Heart left ventricle (tissue), 16 donors: ENCODE results near the gene MYO7B. TPM values are rescaled to one million over a fixed set of nuclear protein-coding genes. Genes with fewer than 3 reads are reported as not detected.

Experiments
- ATAC-seq, 4 donors: fragments of 200-7000 bp; cut with Tn5 transposase; one replicate each; pipeline ENCODE4 v1.9.1; 2020 to 2022; ENCODE audit warnings: moderate library complexity in 4 of 4, mild to moderate bottlenecking in 3 of 4, moderate number of reproducible peaks in 1 of 4
- DNase-seq, 5 donors: peaks; one replicate each; pipeline ENCODE4 v3.0.0-alpha.2; 2020
- H3K27ac ChIP-seq, 12 donors: fragments of 200-600 bp; sonication (generic) in 4 of 12; one replicate each; pipeline versions ENCODE4 v1.5.0 to v1.8.0; 2016 to 2022; ENCODE audit warnings: mild to moderate bottlenecking in 2 of 12
- H3K27me3 ChIP-seq, 9 donors: fragments of 200-600 bp; sonication (generic) in 2 of 9; one replicate each; pipeline versions ENCODE4 v1.5.1 to v1.8.0; 2016 to 2022; ENCODE audit warnings: mild to moderate bottlenecking in 3 of 9
- H3K36me3 ChIP-seq, 9 donors: fragments of 200-600 bp; sonication (generic) in 2 of 9; one replicate each; pipeline versions ENCODE4 v1.5.0 to v1.8.0; 2018 to 2022; ENCODE audit warnings: mild to moderate bottlenecking in 2 of 9
- H3K4me1 ChIP-seq, 12 donors: fragments of 200-600 bp; sonication (generic) in 4 of 12; one replicate each; pipeline versions ENCODE4 v1.5.0 to v1.8.0; 2016 to 2022; ENCODE audit warnings: mild to moderate bottlenecking in 3 of 12
- H3K4me3 ChIP-seq, 12 donors: fragments of 200-600 bp; sonication (generic) in 4 of 12; one replicate each; pipeline versions ENCODE4 v1.5.0 to v1.8.0; 2017 to 2022; ENCODE audit warnings: mild to moderate bottlenecking in 9 of 12, moderate library complexity in 4 of 12
- H3K9me3 ChIP-seq, 12 donors: fragments of 200-600 bp; sonication (generic) in 4 of 12; one replicate each; pipeline versions ENCODE4 v1.5.0 to v1.8.0; 2016 to 2022; ENCODE audit warnings: mild to moderate bottlenecking in 1 of 12
- POLR2A ChIP-seq, 2 donors: fragments of 450-650 bp; IDR thresholded peaks; one replicate each; pipeline ENCODE4 v1.6.1; 2017; ENCODE audit warnings: antibody characterized with exemption in 2 of 2, mild to moderate bottlenecking in 2 of 2, moderate library complexity in 2 of 2
- WGBS, 4 donors: extraction: QIAGEN DNeasy Blood & Tissue Kit in 2 of 4; methylation state at CpG; one replicate each; pipeline versions ENCODE4 v1.1.5 to v1.1.7; 2013 to 2018; 5-methylcytosine and 5-hydroxymethylcytosine counted together
- intact Hi-C, 10 donors: fragments of 100-400 bp; cut with DNase I; formaldehyde crosslinking; loops; one replicate each; pipeline versions ENCODE4 v1.11.1 to v1.14.2; 2022
- polyA plus RNA-seq, 2 donors: library from polyadenylated mRNA; stranded (reverse); fragments of 200-250 nt; gene quantifications; one replicate each; pipeline ENCODE4 v1.2.3, GENCODE V29; 2013
- total RNA-seq, 9 donors: library from RNA; depleted of rRNA in 2 of 9; stranded (reverse); fragments of >200 nt in 2 of 9; fragmentation: NEBNext Ultra II Directional in 3 of 9; extraction: Animal tissue kit (Norgen Biotek cat#: 25700) in 3 of 9; gene quantifications; one replicate each; pipeline versions ENCODE4 v1.1.0 to v1.2.4, GENCODE V29; 2016 to 2023
- TF ChIP-seq, protein P1 (sequence below), 12 donors: fragments of 200-600 bp; sonication (generic) in 4 of 12; IDR thresholded peaks; one replicate each; pipeline versions ENCODE4 v1.5.0 to v1.8.0; 2018 to 2022; ENCODE audit warnings: antibody characterized with exemption in 12 of 12, mild to moderate bottlenecking in 5 of 12
- donor health status: ischemic (EF 13 %, LVEDD 7.1; RV severe dilation, severe dysfunction).
- donor health status: healthy with polysubstance abuse.
- donor health status: DM: no; HTN: yes; CAD: no.
- donor health status: DM: no; HTN: no; CAD: no.
- donor health status: ischemic (EF 25% LVEDD 6.9; RV normal size, moderate dysfunction).
- donor health status: ischemic (EF 25% LVEDD 5.7; RV mildly dilated, moderate dysfunction).
- donor health status: healthy.
- donor health status: DM: yes; HTN: yes; CAD: no.
- donor health status: ischemic (EF 35%, LVEDD 5.7; RV mildly dilated, moderate dysfunction).
- donor health status: nonischemic (EF 11% LVEDD 7.7; RV severe dilation, severe dysfunction).
- donor health status: DM: yes; HTN: yes; CAD: no.
- donor health status: PGD.
- donor health status: ischemic (EF 29% LVEDD 5.4; RV normal size, mild dysfunction).
- donor health status: nonischemic (EF 23%, LVEDD 6.1; RV moderate dilation, normal function).

The MYO7B gene
- total and polyA plus RNA-seq, 11 donors: 0.20 to 2.1 (median 0.90) TPM

DNA sequence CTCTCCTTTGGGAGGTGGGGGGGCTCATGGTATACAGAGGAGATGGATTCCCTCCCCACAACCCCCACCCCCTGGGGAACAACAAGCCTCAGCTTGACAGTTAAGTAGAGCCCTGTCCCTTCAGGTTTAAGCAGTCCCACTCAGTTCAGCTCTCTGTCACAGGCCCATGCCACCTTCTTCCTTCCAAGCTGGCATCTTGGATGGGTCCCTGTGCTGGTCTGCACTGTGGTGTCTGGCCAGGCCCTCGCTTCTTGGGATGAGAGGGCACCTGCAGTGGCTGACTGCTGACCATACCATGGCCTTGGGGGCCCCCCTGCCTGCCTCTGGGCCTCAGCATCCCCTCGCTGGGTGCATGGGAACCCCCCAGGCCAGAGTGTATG lies 90.1 kb downstream of the MYO7B start:
- Histone ChIP-seq H3K36me3 (no peaks in the 10 kb centered on the region), H3K27me3 (peaks cover 0 to 4% (median 0%) of the 10 kb centered on the region in 9 donors), H3K27ac (no peak overlapping the region), H3K4me1 (peaks cover 0 to 32% (median 6%) of the 10 kb centered on the region in 12 donors), H3K9me3 (no peaks in the 10 kb centered on the region), H3K4me3 (no peak overlapping the region)
- WGBS, 4 donors: 77 to 87% (median 84%) methylated on average over 2 of the region's 2 CpGs
- TF ChIP-seq POLR2A (IDR thresholded peaks at IDR 0.05): no peak
- TF ChIP-seq, protein P1, sequence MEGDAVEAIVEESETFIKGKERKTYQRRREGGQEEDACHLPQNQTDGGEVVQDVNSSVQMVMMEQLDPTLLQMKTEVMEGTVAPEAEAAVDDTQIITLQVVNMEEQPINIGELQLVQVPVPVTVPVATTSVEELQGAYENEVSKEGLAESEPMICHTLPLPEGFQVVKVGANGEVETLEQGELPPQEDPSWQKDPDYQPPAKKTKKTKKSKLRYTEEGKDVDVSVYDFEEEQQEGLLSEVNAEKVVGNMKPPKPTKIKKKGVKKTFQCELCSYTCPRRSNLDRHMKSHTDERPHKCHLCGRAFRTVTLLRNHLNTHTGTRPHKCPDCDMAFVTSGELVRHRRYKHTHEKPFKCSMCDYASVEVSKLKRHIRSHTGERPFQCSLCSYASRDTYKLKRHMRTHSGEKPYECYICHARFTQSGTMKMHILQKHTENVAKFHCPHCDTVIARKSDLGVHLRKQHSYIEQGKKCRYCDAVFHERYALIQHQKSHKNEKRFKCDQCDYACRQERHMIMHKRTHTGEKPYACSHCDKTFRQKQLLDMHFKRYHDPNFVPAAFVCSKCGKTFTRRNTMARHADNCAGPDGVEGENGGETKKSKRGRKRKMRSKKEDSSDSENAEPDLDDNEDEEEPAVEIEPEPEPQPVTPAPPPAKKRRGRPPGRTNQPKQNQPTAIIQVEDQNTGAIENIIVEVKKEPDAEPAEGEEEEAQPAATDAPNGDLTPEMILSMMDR (IDR thresholded peaks at IDR 0.05): no peak
- peak in 2 of 5 donors; percentile 22 to 42 for DNase-seq
- ATAC-seq: no peak
- intact Hi-C loops: loop anchor here in 1 of 10 donors (5.0 kb wide), 1 partner anchor 72 kb away; no protein-coding TSS in a partner anchor

DNA sequence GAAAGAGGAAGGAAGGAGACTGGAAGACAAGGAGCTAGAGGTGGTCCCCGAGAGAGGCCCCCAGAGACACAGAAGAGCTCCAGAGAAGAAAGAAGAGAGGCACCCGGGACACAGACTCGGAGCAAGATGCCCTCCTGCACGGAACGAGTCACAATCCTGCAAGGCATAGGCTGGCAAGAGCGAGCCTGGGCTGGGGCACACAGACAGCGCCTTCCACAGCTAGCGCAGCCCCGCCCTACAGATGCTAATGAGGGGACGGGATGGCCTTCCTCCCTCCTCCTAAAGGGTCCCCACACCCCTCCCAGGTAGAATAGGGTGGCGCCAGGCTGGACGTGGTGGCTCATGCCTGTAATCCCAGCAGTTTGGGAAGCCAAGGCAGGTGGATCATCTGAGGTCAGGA lies 90.7 kb downstream of the MYO7B start:
- Histone ChIP-seq H3K27ac (no peak overlapping the region), H3K36me3 (no peaks in the 10 kb centered on the region), H3K4me3 (no peak overlapping the region), H3K27me3 (peaks cover 0 to 4% (median 0%) of the 10 kb centered on the region in 9 donors), H3K4me1 (peaks cover 2 to 38% (median 11%) of the 10 kb centered on the region in 12 donors), H3K9me3 (no peaks in the 10 kb centered on the region)
- 51 to 67% (median 59%) methylated on average over 8 to 12 of the region's 12 CpGs for WGBS, 4 donors
- intact Hi-C loops: loop anchor here in 1 of 10 donors (5.0 kb wide), 1 partner anchor 71 kb away; no protein-coding TSS in a partner anchor
- no peak for ATAC-seq
- peak in 2 of 5 donors; percentile 27 to 42 for DNase-seq
- TF ChIP-seq POLR2A (IDR thresholded peaks at IDR 0.05): no peak
- TF ChIP-seq, protein P1 (IDR thresholded peaks at IDR 0.05): no peak

DNA sequence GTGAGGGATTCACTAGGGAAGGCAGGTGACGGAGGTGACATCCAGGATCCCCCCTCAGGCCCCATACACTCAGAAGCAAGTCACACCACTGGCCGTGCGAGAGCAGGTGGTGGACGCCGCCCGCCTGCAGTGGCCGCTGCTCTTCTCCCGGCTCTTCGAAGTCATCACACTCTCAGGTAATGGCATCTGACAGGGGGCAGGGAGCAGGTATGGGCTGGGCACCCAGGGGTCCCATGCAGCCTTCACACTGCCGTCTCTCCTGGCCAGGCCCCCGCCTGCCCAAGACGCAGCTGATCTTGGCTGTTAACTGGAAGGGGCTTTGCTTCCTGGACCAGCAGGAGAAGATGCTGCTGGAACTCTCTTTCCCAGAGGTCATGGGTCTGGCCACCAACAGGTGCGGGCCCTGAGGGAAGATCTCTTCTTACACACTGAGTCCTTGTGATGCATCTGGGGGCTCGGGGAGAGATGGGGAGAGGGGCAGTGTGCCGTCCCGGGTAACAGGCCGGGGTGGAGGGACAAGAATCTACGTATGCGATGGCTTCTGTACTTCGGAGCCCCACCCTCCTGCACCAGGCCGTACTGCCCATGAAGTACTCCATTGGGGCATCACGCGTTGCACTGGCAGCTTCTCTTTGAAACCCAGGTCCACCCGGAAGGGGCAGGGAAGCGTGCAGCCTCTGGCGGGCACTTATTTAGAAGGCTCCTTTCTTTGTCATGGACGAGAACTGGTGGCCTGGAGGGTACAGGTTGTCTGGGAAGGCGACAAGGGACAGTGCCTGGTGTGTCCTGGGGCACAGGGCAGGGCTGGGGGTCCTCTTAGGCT lies 91.6 kb downstream of the MYO7B start:
- intact Hi-C loops: loop anchor here in 1 of 10 donors (5.0 kb wide), 1 partner anchor 70 kb away; no protein-coding TSS in a partner anchor
- no peaks in the 10 kb centered on the region for H3K9me3 ChIP-seq
- DNase-seq: peak in 2 of 5 donors; percentile 22 to 41
- no peak overlapping the region for H3K4me3 ChIP-seq
- 80 to 89% (median 83%) methylated on average over 19 to 28 of the region's 28 CpGs for WGBS, 4 donors
- TF ChIP-seq, protein P1 (IDR thresholded peaks at IDR 0.05): no peak
- TF ChIP-seq POLR2A (IDR thresholded peaks at IDR 0.05): no peak
- peaks cover 11 to 48% (median 20%) of the 10 kb centered on the region in 12 donors for H3K4me1 ChIP-seq
- H3K27me3 ChIP-seq: peaks cover 0 to 4% (median 0%) of the 10 kb centered on the region in 9 donors
- ATAC-seq: no peak
- no peaks in the 10 kb centered on the region for H3K36me3 ChIP-seq
- H3K27ac ChIP-seq: no peak overlapping the region
